HL-60 (cell line): ENCODE measurements around the gene FBXO47.

Experiments
- DNase-seq, 2 experiments: peaks; one replicate each; pipeline ENCODE4 v3.0.0-alpha.2; 2010 to 2020; ENCODE audit warnings: low read depth in 1 of 2, low spot score in 1 of 2
- H3K27ac ChIP-seq: fragments of 250-450 bp; sonication (Bioruptor Pico); replicated peaks from 2 replicates; pipeline ENCODE4 v1.5.1; 2020; ENCODE audit warnings: mild to moderate bottlenecking, moderate library complexity
- H3K27me3 ChIP-seq: fragments of 250-450 bp; sonication (Bioruptor Pico); 2 replicates; pipeline ENCODE4 v1.5.1; 2021; ENCODE audit warnings: mild to moderate bottlenecking, moderate library complexity; ENCODE audit not compliant: insufficient read depth, poor library complexity, severe bottlenecking
- H3K4me3 ChIP-seq: replicated peaks from 2 replicates; pipeline ENCODE4 v1.5.1; 2011; ENCODE audit warnings: mild to moderate bottlenecking, control low read depth, low read length; ENCODE audit not compliant: insufficient read depth
- CTCF ChIP-seq: IDR thresholded peaks from one replicate; pipeline ENCODE4 v1.5.1; 2011; ENCODE audit warnings: low read length, control low read depth, inconsistent platforms; ENCODE audit not compliant: insufficient read depth
- GABPA ChIP-seq: IDR thresholded peaks from 2 replicates; pipeline ENCODE4 v1.6.1; 2012; ENCODE audit warnings: low read depth
- POLR2AphosphoS5 ChIP-seq: IDR thresholded peaks from 2 replicates; pipeline ENCODE4 v1.6.1; 2012; ENCODE audit warnings: low read depth
- REST ChIP-seq: IDR thresholded peaks from 2 replicates; pipeline ENCODE4 v1.6.1; 2012; ENCODE audit warnings: low read depth; ENCODE audit not compliant: insufficient replicate concordance
- SPI1 ChIP-seq: IDR thresholded peaks from 2 replicates; pipeline ENCODE4 v1.6.1; 2012; ENCODE audit warnings: low read depth, mild to moderate bottlenecking, borderline replicate concordance

FBXO47 gene

GRCh38 chr17:38910325-38910724 lies 56.9 kb downstream of the FBXO47 start:
- no peaks in the 10 kb centered on the region for H3K27me3 ChIP-seq
- H3K27ac ChIP-seq: no peak overlapping the region
- TF ChIP-seq REST: no peak
- no peak for DNase-seq
- H3K4me3 ChIP-seq: no peak overlapping the region

GRCh38 chr17:38908676-38909181 lies 58.5 kb downstream of the FBXO47 start:
- no peak for DNase-seq
- no peak for TF ChIP-seq SPI1
- no peak for TF ChIP-seq CTCF
- TF ChIP-seq REST: no peak
- no peak for TF ChIP-seq POLR2AphosphoS5
- no peak for TF ChIP-seq GABPA
- H3K27ac ChIP-seq: no peak overlapping the region
- H3K27me3 ChIP-seq: no peaks in the 10 kb centered on the region
- no peak overlapping the region for H3K4me3 ChIP-seq

GRCh38 chr17:38907930-38908675 lies 59.1 kb downstream of the FBXO47 start:
- Histone ChIP-seq H3K27ac (no peak overlapping the region), H3K27me3 (no peaks in the 10 kb centered on the region), H3K4me3 (no peak overlapping the region)
- DNase-seq: no peak
- TF ChIP-seq POLR2AphosphoS5: no peak
- TF ChIP-seq SPI1: no peak
- TF ChIP-seq CTCF: no peak
- no peak for TF ChIP-seq REST
- no peak for TF ChIP-seq GABPA
